Epithelial cell of prostate (primary cell): Measurements from ENCODE around the gene XBP1.
"Not testable (repeated sequence)": the region's sequence is repeated elsewhere in the genome, so short reads cannot be mapped to it uniquely, and the experiment has no call there.

ENCODE experiments used
- DNase-seq: peaks from one replicate; pipeline ENCODE4 v3.0.0-alpha.2; 2011; ENCODE audit warnings: low read depth, low spot score
- H3K27ac ChIP-seq: fragments of 450-650 bp; 2 replicates; pipeline ENCODE4 v1.5.1; 2017; ENCODE audit warnings: mild to moderate bottlenecking

XBP1 gene

DNA sequence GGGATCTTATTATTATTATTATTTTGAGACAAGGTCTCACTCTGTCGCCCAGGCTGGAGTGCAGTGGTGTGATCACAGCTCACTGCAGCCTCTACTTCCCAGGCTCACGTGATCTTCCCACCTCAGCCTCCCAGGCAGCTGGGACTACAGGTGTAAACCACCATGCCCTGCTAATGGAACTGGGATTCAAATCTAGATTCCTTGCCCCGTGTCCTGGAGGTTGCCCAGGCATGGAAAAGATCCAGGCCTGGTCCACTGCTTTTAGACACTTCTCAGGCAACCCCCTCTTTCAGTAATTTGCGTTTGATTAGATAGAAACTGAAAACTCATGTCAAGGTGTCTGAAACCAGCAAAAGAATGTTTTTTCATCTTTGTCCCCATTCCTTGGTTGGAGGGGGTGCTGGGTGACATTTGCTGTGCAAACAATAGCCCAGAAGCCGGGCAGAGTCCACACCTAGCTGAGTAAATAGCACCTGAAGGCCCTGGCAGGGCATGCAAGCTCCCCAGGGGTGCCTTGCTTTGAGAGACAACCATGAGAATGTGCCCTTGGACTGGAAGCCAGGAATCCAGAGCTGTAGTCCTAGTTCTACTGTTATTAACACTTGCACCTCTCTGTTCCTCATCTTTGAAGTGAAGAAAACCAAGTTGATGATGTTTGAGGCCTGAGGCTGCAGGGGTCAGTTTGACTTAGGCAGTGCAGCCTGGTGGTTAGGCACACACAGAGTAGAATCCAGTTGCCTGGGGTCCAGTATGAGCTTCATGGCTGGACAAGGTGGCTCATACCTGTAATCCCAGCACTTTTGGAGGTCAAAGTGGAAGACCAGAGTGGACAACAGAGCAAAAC is 19.1 kb upstream of the XBP1 start:
- no peak for DNase-seq
- H3K27ac ChIP-seq = peak overlapping the region; percentile 52

DNA sequence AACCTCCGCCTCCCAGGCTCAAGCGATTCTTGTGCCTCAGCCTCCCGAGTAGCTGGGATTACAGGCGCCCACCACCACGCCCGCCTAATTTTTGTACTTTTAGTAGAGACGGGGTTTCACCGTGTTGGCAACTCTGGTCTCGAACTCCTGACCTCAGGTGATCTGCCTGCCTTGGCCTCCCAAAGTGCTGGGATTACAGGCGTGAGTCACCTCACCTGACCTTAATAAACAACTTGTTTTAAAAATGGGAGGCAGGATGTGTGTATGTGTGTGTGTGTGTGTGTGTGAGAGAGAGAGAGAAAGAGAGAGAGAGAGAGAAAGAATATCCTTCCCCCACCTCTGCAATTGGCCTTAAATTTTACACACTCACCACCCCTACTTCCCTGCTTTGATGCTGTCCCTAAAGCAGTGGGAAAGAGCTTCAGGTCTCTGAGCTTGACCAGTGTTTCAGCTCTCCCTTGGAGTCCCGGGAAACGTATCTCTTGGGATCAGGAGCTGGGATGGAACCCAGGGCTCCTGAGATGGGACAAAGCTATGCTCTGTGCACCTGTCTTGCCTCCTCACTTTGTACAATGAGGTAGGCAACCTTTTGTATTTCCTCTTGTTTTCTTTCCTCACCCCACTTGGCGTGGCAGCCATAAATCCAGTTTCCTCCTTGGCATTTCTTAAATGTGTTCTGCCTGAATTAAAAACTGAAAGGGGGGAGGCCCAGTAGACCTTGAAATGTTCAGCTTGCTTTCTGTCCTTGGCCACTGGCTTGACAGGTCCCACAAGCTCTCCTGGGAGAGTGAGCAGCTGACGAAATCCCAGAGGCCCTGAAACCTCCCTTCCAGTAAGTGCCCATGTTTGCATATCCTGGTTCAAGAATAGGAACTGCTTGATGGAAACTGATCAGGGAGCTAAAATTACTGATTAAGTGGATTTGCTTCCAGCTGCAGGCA is 17.8 kb upstream of the XBP1 start:
- peak; percentile 40 for DNase-seq
- H3K27ac ChIP-seq = peak overlapping the region; percentile 52

DNA sequence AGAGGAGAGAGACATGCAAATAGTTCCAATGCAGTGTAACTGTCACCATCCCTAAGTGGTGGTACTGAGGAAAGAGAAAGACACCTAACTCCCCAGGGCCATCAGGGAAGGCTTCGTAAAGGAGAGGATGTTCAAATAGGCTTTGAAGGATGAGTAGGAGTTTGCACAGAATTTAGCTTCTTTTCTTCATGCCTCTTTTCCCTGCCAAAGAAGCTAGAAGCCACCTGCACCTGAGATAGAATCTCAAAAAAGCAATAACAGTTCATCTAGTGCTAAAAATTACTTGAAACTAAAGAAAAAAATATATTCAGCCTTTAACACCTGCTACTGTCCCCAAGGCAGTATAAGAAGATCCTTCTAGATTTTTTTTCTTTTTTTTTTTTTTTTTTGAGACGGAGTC is 16.7 kb upstream of the XBP1 start:
- no peak overlapping the region for H3K27ac ChIP-seq
- DNase-seq = no peak

- DNase-seq = no peak
- no peak overlapping the region for H3K27ac ChIP-seq
These were observed 15.4 kb upstream of the XBP1 start for GRCh38 chr22:28815729-28816128.

- DNase-seq = no peak
- H3K27ac ChIP-seq = no peak overlapping the region
These were observed 14.7 kb upstream of the XBP1 start for GRCh38 chr22:28815111-28815510.

DNA sequence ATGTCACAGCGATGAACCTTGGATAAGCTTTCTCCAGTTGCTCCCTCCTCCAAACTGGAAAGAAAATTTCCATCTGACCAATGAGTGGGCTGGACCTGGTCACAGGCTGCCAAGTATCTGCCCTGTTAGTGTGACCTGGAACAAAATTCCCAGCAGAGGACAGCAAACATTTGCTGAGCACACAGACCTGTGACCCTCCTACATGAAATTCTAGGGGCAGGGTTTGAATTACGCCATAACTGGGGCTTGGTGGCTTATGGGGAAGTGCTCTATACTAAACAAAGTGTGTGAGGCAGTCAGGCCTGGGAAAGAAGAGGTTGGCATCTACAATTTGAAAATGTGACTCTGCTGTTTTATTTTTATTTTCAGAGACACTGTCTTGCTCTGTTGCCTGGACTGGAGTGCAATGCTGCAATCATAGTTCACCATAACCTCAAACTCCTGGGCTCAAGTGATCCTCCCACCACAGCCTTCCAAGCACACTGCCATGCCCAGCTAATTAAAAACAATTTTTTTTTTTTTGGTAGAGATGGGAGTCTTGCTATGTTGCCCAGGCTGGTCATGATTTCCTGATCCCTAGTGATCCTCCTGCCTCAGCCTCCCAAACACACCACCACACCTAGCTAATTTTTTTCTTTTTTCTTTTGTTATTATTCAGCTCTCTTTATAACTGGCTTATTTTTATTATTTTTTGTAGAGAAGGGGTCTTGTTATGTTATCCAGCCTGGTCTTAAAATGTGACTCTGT is 13.6 kb upstream of the XBP1 start:
- no peak for DNase-seq
- no peak overlapping the region for H3K27ac ChIP-seq

DNA sequence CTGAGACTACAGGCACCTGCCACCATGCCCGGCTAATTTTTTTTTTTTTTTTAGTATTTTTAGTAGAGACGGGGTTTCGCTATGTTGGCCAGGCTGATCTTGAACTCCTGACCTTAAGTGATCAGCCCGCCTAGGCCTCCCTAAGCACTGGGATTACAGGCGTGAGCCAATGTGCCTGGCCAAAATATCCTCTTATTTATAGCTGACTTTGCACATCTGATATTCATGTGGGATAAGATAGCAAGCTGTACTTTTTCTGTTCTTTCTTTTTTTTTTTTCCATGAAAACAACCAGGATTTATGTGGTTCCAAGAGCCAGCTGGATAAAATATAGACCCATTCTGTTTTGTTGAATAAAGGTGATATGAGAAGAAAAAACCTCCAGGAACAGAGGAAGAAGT is 12.1 kb upstream of the XBP1 start:
- no peak overlapping the region for H3K27ac ChIP-seq
- no peak for DNase-seq

- H3K27ac ChIP-seq = no peak overlapping the region
- no peak for DNase-seq
These were observed 10.6 kb upstream of the XBP1 start for GRCh38 chr22:28810821-28811491.

DNA sequence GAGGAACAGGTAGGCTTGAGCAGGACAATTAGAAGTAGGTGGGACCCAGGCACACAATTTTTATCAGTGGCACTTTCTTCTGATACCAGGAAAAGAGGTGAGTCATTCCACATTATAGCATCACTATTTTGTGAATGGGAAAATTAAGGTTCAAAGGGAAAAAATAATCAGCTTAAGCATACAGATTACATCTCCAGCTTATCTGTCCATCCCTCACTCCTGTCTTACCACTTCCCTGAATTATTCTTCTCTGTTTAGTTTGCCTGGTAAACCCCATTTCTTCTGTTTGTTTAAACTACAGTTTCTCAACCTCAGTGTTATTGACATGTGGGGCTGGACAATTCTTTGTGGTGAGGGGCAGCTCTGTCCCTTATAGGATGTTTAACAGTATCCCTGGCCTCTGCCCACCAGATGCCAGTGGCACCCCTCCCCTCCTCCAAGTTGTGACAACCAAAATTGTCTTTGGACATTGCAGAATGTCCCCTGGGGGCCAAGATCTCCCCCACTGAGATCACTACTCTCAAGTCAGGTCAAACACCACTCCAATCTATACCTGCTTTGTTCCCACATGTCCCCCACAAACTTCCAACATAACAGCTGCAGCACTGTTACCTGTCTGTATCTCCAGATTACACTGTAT is 8.5 kb upstream of the XBP1 start:
- DNase-seq = no peak
- no peak overlapping the region for H3K27ac ChIP-seq

DNA sequence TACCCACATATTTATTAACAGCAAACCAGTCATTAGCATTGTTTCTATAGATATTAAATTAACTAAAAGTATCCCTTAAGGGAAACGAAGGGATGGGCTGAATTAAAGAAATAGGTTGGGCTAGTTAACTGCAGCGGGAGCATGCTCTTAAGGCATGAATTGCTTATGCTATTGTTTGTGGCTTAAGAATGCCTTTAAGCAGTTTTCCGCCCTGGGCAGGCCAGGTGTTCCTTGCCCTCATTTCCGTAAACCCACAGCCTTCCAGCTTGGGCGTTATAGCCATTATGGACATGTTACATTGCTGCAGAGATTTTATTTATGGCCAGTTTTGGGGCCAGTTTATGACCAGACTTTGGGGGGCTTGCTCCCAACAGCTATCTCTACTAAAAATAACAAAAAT is 5.1 kb upstream of the XBP1 start:
- not testable (repeated sequence) for DNase-seq, H3K27ac ChIP-seq

GRCh38 chr22:28802595-28803123 is 2.3 kb upstream of the XBP1 start:
- DNase-seq = no peak
- peak overlapping the region; percentile 99 for H3K27ac ChIP-seq

GRCh38 chr22:28801845-28802594 is 1.7 kb upstream of the XBP1 start:
- H3K27ac ChIP-seq = peak overlapping the region; percentile 99
- no peak for DNase-seq

DNA sequence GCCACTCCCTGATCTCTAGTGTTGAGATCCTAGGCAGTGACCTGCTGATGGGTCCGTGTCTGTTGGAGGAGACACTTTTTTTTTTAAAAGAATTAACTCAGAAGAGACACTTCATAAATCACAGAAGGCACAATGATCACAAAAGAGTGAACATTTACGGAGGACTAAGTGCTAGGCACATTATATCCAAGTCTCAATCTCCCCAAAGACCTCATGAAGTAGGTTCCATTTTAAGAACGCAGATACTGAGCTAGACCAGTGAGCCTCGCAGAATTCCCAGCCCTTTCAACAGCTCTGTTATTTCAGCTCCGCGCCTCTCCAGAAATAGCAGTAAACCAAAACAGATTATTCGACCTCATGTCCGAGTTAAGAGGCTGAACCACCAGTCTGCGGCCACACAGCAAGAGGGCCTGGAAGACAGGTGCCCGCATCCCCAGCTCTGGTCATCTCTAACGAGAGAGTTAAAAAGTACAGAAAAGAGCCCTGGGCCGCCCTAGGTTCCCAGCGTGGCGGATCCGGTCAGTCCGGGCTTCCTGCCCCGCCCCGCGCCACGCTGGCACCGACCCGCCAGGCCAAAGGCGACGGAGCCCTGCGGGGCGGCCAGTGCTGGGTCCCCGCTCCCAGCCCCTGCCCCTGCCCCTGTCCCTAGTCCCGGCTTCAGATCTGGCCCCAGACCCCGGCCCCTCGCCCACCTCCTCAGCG is 612 bp downstream of the XBP1 start:
- DNase-seq = no peak
- peak overlapping the region; percentile 99 for H3K27ac ChIP-seq

- H3K27ac ChIP-seq = peak overlapping the region; percentile 99
- peak; percentile 74 for DNase-seq
These were observed 1.4 kb downstream of the XBP1 start for GRCh38 chr22:28798810-28799605.

DNA sequence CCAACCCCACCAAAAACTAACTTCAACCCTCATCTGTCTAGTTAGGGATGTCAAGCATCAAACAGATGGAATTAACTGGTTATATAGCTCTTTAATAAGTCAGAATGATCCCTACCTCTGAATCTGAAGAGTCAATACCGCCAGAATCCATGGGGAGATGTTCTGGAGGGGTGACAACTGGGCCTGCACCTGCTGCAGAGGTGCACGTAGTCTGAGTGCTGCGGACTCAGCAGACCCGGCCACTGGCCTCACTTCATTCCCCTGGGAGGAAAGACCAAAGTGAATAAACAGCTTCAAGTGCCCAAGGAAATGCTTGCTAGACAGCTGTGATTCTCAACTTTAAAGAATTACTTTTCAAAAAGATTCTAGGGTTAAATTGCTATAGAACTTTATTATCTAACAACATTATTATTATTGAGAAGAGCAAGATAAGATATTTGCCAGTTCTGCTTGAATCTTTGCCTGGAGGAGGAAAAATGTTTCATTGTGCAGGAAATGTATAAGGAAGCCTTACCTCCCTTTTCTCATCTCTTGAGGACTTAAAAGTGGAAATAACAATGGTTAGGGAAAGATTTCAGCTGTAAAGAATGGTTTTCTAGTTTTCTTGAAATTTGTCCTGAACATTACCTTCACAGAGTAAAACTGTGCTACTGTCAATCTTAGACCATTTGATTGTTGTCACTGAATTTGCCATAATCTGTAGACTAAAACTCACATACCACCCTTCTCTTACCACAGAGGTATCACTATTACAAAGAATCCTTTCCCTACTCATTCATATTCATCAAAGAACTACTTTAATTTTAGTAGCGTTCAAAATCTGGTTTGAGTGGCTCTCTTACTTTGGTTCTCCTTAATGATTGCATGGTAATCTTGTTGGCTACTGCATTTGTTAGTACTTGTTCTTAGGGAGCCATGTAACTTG is 4.2 kb downstream of the XBP1 start:
- H3K27ac ChIP-seq = peak overlapping the region; percentile 99
- DNase-seq = no peak

DNA sequence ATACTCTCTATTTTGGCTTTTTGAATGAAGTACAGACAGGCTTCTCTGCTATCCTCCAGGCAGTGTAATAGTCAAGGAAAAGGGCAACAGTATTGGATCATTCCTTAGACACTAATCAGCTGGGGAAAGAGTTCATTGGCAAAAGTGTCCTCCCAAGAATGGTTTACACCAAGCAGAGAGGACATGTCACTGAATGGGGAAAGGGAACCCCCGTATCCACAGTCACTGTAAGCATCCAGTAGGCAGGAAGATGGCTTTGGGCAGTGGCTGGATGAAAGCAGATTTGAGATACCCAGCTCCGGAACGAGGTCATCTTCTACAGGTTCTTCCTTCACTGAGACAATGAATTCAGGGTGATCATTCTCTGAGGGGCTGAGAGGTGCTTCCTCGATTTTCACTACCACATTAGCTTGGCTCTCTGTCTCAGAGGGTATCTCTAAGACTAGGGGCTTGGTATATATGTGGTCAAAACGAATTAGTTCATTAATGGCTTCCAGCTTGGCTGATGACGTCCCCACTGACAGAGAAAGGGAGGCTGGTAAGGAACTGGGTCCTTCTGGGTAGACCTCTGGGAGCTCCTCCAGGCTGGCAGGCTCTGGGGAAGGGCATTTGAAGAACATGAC is 5.2 kb downstream of the XBP1 start:
- no peak overlapping the region for H3K27ac ChIP-seq
- DNase-seq = no peak
